ENCODE results near the gene HBE1.
"Not testable (repeated sequence)": the region's sequence is repeated elsewhere in the genome, so short reads cannot be mapped to it uniquely, and the experiment has no call there.

HBE1 gene

DNA sequence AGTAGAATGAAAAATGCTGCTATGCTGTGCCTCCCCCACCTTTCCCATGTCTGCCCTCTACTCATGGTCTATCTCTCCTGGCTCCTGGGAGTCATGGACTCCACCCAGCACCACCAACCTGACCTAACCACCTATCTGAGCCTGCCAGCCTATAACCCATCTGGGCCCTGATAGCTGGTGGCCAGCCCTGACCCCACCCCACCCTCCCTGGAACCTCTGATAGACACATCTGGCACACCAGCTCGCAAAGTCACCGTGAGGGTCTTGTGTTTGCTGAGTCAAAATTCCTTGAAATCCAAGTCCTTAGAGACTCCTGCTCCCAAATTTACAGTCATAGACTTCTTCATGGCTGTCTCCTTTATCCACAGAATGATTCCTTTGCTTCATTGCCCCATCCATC lies 14.9 kb upstream of the HBE1 start:
- DNase-seq = no peak

DNA sequence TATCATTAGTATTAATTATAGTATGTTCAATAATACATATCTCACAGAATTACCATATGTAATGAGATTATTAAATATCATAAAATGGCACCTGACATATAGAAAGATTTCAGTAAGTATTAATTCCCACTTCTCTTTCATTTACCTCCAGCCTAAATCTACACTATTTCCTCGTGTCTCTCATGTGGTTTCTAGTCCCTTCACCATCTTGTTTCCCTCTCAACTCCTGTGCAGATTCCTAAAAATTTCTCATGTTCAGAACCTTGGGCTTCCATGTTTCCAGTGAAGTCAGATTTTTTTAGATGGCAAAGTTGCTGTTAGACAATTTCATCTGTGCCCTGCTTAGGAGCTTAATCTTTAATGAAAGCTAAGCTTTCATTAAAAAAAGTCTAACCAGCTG lies 14.1 kb upstream of the HBE1 start:
- DNase-seq = no peak

DNA sequence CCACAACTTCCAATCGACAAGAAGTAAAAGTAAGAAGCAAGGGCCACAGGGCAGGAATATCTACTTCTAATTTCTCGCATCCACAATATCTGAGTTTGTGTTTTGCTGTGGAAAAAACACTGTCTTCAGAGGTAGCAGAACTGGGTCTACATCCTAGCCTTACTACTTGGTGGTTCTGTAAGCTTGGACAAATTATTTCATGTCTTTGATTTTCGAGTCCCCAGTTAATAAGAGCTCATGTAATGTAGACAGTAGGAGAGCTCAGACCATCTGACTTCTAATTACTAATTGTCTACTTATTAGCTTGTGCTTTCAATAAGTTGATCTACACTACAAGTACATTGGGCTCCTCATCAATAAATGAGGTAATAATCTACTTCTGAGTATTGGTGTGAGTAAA lies 13.3 kb upstream of the HBE1 start:
- no peak for DNase-seq

DNA sequence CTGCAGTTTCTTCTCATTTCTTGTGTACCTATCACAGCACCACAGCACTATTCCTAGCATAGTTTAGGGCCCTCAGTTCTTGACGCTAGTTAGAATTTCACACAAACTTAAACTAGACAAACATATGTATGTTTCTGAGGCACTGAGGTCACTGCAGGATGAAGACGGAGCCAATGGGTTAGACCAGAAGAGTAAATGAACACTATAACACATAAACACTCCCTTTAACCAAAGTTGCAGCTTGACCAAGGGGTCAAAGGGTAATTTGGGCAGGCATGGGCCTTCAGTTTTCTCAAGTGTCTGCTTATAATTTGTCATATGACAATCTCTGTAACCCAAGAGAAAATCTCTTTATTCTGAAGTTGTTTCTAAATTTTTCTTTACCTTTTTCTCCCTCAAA lies 12.9 kb upstream of the HBE1 start:
- no peak for DNase-seq

DNA sequence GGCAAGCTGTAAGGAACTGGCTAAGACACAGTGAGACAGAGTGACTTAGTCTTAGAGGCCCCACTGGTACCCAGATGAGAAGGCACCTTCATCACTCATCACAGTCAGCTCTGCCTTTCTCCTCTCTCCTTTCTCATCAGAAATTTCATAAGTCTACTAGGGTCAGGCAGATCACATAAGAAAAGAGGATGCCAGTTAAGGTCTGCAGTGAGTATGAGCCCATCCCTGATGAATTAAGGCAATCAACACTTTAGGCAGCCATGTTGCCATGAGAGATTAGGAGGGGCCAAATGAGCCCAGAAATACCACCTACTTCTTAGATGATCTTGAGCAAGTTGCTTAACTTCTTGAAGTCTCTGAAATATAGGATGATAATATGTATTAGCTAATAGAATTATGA lies 11.9 kb upstream of the HBE1 start:
- no peak for DNase-seq

DNA sequence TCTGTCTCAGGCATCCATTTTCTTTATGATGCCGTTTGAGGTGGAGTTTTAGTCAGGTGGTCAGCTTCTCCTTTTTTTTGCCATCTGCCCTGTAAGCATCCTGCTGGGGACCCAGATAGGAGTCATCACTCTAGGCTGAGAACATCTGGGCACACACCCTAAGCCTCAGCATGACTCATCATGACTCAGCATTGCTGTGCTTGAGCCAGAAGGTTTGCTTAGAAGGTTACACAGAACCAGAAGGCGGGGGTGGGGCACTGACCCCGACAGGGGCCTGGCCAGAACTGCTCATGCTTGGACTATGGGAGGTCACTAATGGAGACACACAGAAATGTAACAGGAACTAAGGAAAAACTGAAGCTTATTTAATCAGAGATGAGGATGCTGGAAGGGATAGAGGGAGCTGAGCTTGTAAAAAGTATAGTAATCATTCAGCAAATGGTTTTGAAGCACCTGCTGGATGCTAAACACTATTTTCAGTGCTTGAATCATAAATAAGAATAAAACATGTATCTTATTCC lies 10.9 kb upstream of the HBE1 start:
- DNase-seq = peak; percentile 24

DNA sequence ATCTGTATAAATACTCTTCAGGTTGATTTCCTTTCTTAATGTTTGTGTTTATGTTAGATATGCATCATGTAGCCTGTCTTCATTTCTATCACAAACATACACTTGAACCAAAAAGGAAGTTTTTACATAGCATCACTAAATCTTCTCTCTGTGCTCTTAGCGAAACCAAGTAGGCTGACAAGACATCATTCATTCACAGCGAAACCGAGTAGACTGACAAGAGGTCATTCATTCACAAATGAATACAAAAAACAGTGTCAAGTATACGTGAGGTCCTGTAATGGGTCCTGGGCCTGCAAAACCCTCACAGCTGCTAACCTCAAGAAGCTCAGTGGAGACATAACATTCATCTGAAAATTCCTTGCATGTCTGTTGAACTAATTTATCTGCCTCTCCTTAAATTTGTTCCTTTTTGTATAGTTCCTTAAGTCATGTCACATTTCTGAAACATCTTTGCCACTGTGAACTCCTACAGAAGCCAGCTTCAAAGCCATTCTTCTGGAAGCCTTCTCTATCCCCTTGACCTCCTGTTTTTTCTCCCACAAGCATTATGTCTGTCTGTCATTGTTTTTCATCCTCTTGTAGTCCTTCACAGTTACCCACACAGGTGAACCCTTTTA lies 9.8 kb upstream of the HBE1 start:
- no peak for DNase-seq

DNA sequence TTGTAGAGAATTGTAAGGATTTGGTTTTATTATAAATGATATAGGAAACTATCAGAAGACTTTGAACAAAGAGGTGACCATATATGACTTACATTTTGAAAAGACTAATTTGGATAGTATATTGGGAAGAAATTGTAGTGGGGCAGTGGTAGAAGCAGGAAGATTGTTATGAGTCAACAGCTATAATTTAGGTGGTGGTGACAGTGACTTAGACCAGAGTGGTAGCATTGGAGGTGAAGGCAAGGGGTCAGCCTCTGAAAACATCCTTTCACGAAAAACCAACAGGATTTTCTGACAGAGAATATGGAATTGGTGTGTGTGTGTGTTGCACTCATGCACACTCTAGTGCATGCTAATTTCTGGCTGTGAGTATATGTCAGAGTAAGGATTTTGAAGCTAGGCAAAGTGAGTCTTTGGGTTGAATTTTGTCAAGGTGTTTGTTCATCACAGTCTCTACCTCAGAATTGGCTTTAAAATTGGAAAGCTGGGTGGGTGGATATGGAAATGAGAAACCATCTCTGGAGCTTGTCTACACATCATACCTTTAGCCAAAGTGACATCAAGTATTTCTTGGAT lies 8.2 kb upstream of the HBE1 start:
- no peak for DNase-seq

DNA sequence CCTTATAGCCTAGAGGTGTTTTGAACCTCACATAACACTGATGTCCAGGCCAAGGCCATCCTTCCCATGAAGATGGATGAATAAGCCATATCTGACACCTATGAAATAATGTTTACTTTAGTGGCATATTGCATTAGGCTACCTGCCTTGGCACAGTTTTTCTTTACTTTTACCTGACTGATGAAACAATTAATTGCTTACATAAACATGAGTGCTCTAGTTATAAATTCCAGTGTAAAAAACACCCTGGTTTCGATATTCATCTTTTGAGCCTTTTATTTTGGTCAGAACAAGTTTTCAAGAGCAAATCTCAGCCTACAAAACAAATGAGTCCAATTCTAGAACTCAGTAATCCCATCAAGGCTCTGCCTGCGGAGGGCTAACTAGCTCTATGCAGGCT lies 7.0 kb upstream of the HBE1 start:
- DNase-seq = no peak

DNA sequence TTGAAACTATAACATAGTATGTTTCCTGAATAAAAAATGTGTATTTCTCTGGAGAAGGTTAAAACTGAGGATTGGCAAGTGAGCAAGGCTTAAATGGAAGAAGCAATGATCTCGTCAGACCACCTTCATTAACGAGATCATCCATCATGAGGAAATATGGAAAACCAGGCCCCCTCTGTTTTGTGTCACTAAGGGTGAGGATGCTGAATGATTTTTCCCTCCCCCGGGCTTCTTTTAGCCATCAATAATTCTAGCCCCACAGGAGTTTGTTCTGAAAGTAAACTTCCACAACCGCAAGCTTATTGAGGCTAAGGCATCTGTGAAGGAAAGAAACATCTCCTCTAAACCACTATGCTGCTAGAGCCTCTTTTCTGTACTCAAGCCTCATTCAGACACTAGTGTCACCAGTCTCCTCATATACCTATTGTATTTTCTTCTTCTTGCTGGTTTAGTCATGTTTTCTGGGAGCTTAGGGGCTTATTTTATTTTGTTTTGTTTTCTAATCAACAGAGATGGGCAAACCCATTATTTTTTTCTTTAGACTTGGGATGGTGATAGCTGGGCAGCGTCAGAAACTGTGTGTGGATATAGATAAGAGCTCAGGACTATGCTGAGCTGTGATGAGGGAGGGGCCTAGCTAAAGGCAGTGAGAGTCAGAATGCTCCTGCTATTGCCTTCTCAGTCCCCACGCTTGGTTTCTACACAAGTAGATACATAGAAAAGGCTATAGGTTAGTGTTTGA lies 5.8 kb upstream of the HBE1 start:
- DNase-seq = no peak

DNA sequence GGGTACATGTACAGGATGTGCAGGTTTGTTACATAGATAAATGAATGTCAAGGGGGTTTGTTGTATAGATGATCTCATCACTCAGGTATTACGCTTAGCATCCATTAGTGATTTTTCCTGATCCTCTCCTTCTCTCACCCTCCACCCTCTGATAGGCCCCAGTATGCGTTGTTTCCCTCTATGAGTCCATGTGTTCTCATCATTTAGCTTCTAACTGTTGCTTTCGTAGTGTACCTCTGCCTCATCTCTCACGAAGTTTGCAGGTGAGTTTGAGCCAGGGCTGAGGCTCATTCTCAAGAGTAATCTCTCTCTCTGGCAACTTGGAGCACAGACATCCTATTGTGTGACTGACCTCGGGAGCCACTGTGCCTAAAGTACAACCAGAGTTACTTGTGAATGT lies 4.7 kb upstream of the HBE1 start:
- no peak for DNase-seq

DNA sequence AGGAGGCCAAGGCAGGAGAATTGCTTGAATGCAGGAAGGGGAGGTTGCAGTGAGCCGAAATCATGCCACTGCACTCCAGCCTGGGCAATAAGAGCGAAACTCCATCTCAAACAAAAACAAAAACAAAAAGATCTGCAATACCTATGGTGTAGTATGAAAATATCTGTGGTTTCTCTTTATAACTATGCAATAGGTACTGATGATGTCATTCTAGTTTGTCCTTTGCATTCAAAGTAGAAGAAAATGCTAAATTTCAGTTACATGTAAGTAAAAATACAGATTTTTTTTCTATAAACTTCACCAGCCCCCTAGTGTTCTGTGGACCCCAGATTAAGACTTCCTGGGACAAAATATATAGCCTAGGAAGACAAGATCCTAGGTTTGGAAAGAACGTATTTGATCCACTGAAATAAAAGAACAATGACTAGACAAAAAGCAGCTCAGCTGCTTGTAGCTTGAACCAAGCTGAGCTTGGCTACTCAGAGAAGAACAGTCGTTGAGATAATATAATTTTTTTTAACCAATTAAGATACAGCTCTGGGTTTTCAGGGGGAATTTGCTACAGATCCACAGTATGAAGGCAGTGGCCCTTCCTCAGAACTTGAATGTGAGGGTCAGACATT lies 2.8 kb upstream of the HBE1 start:
- no peak for DNase-seq

DNA sequence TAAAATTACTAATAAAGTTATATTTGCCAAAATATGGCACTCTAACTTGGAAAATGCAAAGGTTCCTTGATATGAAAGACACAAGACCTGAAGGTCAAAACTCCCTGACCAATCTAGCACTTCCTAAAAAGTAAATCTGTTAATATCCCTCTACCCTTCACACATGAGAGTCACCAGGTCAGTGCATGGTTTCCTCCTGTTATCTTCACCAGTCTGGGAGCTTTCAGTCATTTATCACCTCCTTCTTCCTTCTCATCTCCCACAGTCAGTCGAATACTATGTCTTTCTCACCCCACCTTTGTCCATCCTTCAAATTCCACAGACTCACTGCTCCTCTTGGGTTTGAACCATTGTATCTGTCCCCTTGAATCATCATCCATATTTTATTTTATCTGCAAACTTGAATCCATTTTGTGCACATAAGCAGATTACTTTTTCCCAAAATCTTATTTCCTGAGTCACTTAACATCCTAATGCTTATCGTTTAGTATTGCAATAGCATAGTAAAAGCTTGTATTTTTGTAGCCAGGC lies 2.6 kb downstream of the HBE1 start:
- DNase-seq = no peak

DNA sequence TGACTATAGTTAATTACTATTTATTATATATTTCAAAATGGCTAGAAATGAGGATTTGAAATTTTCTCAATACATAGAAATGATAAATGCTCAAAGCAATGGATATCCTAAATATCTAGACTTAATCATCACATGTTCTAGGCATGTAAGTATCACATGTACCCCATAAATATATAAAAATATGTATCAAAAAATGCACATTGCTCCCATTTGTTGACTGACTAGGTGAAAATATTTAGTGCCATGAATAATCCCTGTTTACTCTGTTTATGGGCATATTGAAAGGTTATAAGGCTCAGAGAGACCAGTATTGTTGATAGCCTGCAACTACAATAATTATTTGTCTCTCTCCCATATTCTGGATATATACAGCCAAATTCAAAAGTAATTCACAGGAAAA lies 3.1 kb downstream of the HBE1 start:
- no peak for DNase-seq

DNA sequence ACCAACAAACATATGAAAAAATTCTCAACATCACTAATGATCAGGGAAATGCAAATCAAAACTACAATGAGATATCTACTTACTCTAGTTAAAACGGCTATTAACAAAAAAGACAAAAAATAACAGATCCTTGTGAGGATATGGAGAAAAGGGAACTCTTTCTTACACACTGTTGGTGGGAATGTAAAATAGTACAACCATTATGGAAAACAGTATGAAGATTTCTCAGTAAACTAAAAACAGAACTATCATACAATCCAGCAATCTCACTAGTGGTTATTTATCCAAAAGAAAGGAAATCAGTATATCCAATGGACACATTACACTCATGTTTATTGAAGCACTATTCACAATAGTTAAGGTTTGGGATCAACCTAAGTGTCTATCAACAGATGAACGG lies 3.9 kb downstream of the HBE1 start:
- no peak for DNase-seq

DNA sequence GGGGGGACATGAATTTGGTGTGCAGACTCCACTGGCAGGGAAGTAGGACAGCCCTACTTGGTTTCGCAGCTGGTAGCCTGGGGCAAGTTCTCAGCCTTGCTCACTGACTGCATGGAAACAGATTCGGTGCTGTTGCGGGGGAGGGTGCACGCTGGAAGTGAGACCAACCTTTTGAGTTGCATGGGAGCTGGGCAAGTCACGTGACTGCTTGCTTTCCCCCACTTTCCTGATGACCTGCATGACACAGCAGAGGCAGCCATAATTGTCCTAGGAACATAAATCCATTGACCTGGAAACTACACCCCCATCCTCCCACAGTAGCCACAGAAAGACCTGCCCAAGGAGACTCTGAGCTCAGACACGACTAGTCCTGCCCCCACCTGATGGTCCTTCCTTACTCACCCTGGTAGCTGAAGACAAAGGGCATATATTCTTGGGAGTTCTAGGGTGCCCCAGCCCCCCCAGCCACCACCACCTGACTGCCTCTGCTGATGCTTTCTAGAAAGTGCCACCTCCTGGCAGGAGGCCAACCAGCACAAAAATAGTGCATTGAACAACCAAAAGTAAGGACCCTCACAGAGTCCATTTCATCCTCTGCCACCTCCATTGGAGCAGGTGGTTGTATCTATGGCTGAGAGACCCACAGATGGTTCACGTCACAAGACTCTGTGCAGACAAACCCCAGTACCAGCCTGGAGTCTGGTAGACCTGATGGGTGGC lies 11.0 kb downstream of the HBE1 start:
- DNase-seq = no peak

DNA sequence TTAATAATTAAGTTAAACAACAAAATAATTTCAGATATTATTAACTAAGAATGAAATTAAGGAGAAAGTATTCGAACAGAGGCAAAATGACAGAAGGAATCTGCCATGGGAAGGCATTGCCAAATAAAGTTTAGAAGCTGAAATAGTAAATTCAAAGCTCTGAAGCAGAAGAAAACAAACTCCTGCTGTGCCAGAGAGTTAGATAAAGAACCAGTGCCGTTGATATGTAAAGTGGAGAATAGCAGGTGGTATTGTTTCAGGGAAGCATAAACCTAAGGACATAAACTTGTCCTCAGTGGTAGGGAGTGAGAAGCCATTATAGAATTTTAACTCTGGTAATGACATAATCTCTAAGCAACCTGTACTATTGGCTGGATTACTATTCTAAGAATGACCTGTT lies 12.4 kb downstream of the HBE1 start:
- no peak for DNase-seq

DNA sequence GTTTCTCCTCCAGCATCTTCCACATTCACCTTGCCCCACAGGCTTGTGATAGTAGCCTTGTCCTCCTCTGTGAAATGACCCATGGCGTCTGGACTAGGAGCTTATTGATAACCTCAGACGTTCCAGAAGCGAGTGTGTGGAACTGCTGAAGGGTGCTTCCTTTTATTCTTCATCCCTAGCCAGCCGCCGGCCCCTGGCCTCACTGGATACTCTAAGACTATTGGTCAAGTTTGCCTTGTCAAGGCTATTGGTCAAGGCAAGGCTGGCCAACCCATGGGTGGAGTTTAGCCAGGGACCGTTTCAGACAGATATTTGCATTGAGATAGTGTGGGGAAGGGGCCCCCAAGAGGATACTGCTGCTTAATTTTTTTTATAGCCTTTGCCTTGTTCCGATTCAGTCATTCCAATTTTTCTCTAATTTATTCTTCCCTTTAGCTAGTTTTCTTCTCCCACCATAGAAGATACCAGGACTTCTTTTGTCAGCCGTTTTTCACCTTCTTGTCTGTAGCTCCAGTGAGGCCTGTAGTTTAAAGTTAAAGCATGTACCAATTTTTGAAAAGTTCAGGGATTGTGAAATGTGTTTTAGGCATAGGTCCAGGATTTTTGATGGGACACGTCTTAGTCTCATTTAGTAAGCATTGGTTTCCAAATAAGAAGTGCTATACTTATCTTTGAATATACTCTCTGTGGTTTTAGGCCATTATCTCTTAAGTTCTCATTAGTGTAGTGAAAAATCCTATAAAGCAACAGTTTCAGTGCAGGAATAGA lies 14.9 kb downstream of the HBE1 start, which contains the start of gene HBG2:
TSS of gene HBG2 (minus strand) at position 136 of the 768 bp plus-strand sequence. CDS start at position 83, 53 bp downstream.
- DNase-seq = not testable (repeated sequence)

DNA sequence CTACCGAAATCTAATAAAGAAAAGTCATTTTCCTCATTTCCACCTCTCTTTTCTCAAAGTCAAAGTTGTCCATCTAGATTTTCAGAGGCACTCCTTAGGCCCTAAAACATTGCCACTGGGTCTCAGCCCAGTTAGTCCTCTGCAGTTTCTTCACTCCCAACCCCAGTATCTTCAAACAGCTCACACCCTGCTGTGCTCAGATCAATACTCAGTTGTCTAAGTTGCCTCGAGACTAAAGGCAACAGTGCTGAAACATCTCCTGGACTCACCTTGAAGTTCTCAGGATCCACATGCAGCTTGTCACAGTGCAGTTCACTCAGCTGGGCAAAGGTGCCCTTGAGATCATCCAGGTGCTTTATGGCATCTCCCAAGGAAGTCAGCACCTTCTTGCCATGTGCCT lies 15.7 kb downstream of the HBE1 start:
- DNase-seq = not testable (repeated sequence)

DNA sequence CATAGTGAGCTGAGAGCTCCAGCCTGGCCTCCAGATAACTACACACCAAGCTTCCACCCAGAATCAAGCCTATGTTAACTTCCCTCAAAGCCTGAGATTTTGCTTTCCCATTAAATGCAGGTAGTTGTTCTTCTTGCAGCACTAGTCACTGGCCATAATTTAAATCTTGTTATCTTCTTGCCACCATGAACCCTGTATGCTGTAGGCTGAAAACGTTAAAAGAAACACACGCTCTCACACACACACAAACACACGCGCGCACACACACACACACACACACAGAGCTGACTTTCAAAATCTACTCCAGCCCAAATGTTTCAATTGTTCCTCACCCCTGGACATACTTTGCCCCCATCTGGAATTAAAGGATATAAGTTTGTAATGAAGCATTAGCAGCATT lies 16.3 kb downstream of the HBE1 start:
- DNase-seq = not testable (repeated sequence)

DNA sequence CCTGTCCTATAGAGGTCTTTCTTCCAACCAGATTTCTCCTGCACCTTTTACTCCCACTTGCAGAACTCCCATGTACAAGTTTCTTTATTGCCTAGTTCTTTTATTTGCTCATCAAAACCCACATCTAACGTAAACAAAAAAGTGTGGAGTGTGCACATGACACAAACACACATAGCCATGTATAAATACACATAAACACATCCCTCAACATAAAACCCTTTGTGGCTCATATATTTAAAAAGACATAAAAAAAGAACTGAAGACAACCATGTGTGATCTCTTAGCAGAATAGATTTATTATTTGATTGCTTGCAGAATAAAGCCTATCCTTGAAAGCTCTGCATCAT lies 16.9 kb downstream of the HBE1 start:
- no peak for DNase-seq
